Erythroblast (primary cell): ENCODE results near the gene VAV2.

ENCODE experiments used
- GATA1 ChIP-seq: IDR thresholded peaks from 2 replicates; pipeline ENCODE4 v1.6.1; 2011; ENCODE audit warnings: low read depth, mild to moderate bottlenecking, control low read depth, low read length, moderate library complexity
- POLR2A ChIP-seq: IDR thresholded peaks from 2 replicates; pipeline ENCODE4 v1.6.1; 2011; ENCODE audit warnings: mild to moderate bottlenecking, low read length

DNA sequence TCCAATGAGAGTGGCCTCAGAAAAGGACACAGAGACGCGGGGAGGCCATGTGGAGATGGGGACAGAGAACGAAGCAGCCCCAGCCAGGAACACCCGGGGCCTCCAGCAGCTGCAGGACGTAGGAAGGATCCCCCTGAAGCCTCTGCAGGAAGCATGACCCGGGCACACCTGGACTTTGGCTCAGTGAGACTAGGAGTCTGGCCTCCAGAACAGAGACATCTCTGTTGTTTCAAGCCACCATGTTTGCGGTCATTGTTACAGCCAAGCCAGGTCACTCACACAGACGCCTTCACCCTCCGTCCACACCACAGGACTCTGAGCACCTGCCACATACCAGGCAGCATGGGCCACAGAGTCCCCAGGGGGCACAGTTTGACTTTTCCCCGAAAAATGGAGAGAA is 190.4 kb downstream of the VAV2 start:
- TF ChIP-seq POLR2A = no peak
- TF ChIP-seq GATA1 = no peak
